HepG2 (cell line): ENCODE data around the gene GLCE. TPM values are rescaled to one million over a fixed set of nuclear protein-coding genes. Genes with fewer than 3 reads are reported as not detected.

Source experiments
- BHLHE40 ChIP-seq: IDR thresholded peaks from 2 replicates; pipeline ENCODE4 v1.6.1; 2011; ENCODE audit warnings: low read length, improper control_type of control experiment
- GLI4 ChIP-seq: sonication (generic); formaldehyde crosslinking; IDR thresholded peaks from 2 replicates; pipeline ENCODE4 v1.5.1; 2020; ENCODE audit warnings: missing genetic modification reagents, mild to moderate bottlenecking, moderate library complexity, borderline replicate concordance
- HIVEP1 ChIP-seq: sonication (generic); formaldehyde crosslinking; IDR thresholded peaks from 2 replicates; pipeline ENCODE4 v1.4.0; 2020; ENCODE audit warnings: mild to moderate bottlenecking, missing genetic modification reagents
- HMGA1 ChIP-seq: sonication (generic); formaldehyde crosslinking; conservative IDR thresholded peaks from 2 replicates; pipeline ENCODE4 v1.4.0; 2020; ENCODE audit warnings: missing genetic modification reagents
- HNF1B ChIP-seq: sonication (generic); formaldehyde crosslinking; IDR thresholded peaks from 2 replicates; pipeline ENCODE4 v1.5.1; 2020; ENCODE audit warnings: mild to moderate bottlenecking, moderate library complexity, missing genetic modification reagents
- JUND ChIP-seq: sonication (generic); formaldehyde crosslinking; IDR thresholded peaks from 2 replicates; pipeline ENCODE4 v1.8.0; 2022; ENCODE audit warnings: mild to moderate bottlenecking, missing genetic modification reagents
- KLF16 ChIP-seq, 2 experiments: sonication (generic) in 1 of 2; formaldehyde crosslinking in 1 of 2; IDR thresholded peaks; 2 replicates each; pipeline versions ENCODE4 v1.6.1 to v1.8.0; 2016 to 2023; ENCODE audit warnings: missing genetic modification reagents in 2 of 2, missing compliant biosample characterization in 1 of 2
- ONECUT2 ChIP-seq: sonication (generic); formaldehyde crosslinking; IDR thresholded peaks from 2 replicates; pipeline ENCODE4 v1.4.0; 2020; ENCODE audit warnings: missing genetic modification reagents
- REPIN1 ChIP-seq: sonication (generic); formaldehyde crosslinking; IDR thresholded peaks from 2 replicates; pipeline ENCODE4 v1.8.0; 2022; ENCODE audit warnings: missing genetic modification reagents, low read depth, mild to moderate bottlenecking, borderline replicate concordance
- SAP130 ChIP-seq: IDR thresholded peaks from 2 replicates; pipeline ENCODE4 v1.6.1; 2016; ENCODE audit warnings: low read depth
- UBTF ChIP-seq: sonication (generic); formaldehyde crosslinking; IDR thresholded peaks from 2 replicates; pipeline ENCODE4 v1.4.0; 2020; ENCODE audit warnings: mild to moderate bottlenecking, missing genetic modification reagents
- YEATS4 ChIP-seq: sonication (generic); formaldehyde crosslinking; IDR thresholded peaks from 2 replicates; pipeline ENCODE4 v1.4.0; 2020; ENCODE audit warnings: missing genetic modification reagents, borderline replicate concordance
- YY1 ChIP-seq: IDR thresholded peaks from 2 replicates; pipeline ENCODE4 v1.6.1; 2011; ENCODE audit warnings: low read length, low read depth, moderate library complexity, mild to moderate bottlenecking; ENCODE audit not compliant: insufficient read depth, insufficient replicate concordance
- ZNF124 ChIP-seq: sonication (generic); formaldehyde crosslinking; IDR thresholded peaks from 2 replicates; pipeline ENCODE4 v1.4.0; 2020; ENCODE audit warnings: missing genetic modification reagents
- ZNF350 ChIP-seq: sonication (generic); formaldehyde crosslinking; IDR thresholded peaks from 2 replicates; pipeline ENCODE4 v1.4.0; 2020; ENCODE audit warnings: mild to moderate bottlenecking, low read depth, missing genetic modification reagents, borderline replicate concordance
- ZNF574 ChIP-seq: sonication (generic); formaldehyde crosslinking; IDR thresholded peaks from 2 replicates; pipeline ENCODE4 v1.4.0; 2020; ENCODE audit warnings: missing genetic modification reagents
- polyA plus RNA-seq, 8 experiments: library from polyadenylated mRNA; depleted of rRNA in 3 of 8; stranded (reverse) in 7 of 8; unstranded in 1 of 8; fragments of >200 nt; fragmentation: Illumina TruSeq in 4 of 8; extraction: Trizol in 4 of 8; gene quantifications; 2 replicates each; pipeline versions ENCODE4 v1.2.1 to v1.2.3, GENCODE V29; 2011 to 2016; ENCODE audit warnings: low read depth in 4 of 8, missing spikeins in 1 of 8, mixed read lengths in 1 of 8; ENCODE audit not compliant: insufficient read depth in 1 of 8
- total RNA-seq, 5 experiments: library from RNA; depleted of rRNA; stranded (reverse); fragments of >200 nt; fragmentation: Illumina TruSeq; extraction: Trizol; gene quantifications; 2 replicates each; pipeline ENCODE4 v1.2.3, GENCODE V29; 2016; ENCODE audit warnings: low read depth in 1 of 5
- TF ChIP-seq, protein P1 (sequence below), 2 experiments: sonication (generic) in 1 of 2; formaldehyde crosslinking in 1 of 2; IDR thresholded peaks; 2 replicates each; pipeline versions ENCODE4 v1.4.0 to v1.6.1; 2016 to 2020; ENCODE audit warnings: borderline replicate concordance in 1 of 2, low read depth in 1 of 2, mild to moderate bottlenecking in 1 of 2, missing genetic modification reagents in 1 of 2

GLCE gene
- total and polyA plus RNA-seq, 2 of the 13 experiments (the other 11 are each of a cell fraction or from before 2014, with no cell fraction given): 12.9 to 23.4 TPM

- TF ChIP-seq HNF1B (CRISPR knock-in tag) (0 out of 2 replicates have a peak, but pooled peaks have one; percentile 37), YEATS4 (CRISPR knock-in tag) (peak; percentile 27; the same call in 1 of the 2 replicates), ONECUT2 (CRISPR knock-in tag) (no peak), KLF16 (CRISPR knock-in tag; IDR thresholded peaks at IDR 0.05) (no peak; a peak in 1 of 4 replicates), BHLHE40 (no peak), HMGA1 (CRISPR knock-in tag) (no peak), REPIN1 (peak; percentile 42; the same call in 1 of the 2 replicates), JUND (no peak), YY1 (no peak), HIVEP1 (CRISPR knock-in tag) (no peak), ZNF124 (CRISPR knock-in tag) (0 out of 2 replicates have a peak, but pooled peaks have one; percentile 17), ZNF574 (CRISPR knock-in tag) (peak; percentile 84), GLI4 (CRISPR knock-in tag) (no peak), SAP130 (CRISPR knock-in tag) (peak; percentile 68), UBTF (CRISPR knock-in tag) (peak; percentile 19; the same call in 1 of the 2 replicates), ZNF350 (CRISPR knock-in tag) (0 out of 2 replicates have a peak, but pooled peaks have one; percentile 4)
- TF ChIP-seq, protein P1, sequence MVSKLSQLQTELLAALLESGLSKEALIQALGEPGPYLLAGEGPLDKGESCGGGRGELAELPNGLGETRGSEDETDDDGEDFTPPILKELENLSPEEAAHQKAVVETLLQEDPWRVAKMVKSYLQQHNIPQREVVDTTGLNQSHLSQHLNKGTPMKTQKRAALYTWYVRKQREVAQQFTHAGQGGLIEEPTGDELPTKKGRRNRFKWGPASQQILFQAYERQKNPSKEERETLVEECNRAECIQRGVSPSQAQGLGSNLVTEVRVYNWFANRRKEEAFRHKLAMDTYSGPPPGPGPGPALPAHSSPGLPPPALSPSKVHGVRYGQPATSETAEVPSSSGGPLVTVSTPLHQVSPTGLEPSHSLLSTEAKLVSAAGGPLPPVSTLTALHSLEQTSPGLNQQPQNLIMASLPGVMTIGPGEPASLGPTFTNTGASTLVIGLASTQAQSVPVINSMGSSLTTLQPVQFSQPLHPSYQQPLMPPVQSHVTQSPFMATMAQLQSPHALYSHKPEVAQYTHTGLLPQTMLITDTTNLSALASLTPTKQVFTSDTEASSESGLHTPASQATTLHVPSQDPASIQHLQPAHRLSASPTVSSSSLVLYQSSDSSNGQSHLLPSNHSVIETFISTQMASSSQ (IDR thresholded peaks at IDR 0.05; ENCODE audit: low read depth): no peak
- TF ChIP-seq, protein P1 (CRISPR knock-in tag; IDR thresholded peaks at IDR 0.05; ENCODE audit: borderline replicate concordance): no peak
Measured at GRCh38 chr15:69161079-69161877, 843 bp downstream of the GLCE start (continued).
